Effector memory CD4-positive, alpha-beta T cell (primary cell): Measurements from ENCODE around the gene EIF2A.
"Not testable (repeated sequence)": the region's sequence is repeated elsewhere in the genome, so short reads cannot be mapped to it uniquely, and the experiment has no call there.

Experiments used
- DNase-seq, 3 donors: peaks; one replicate each; pipeline ENCODE4 v3.0.0-alpha.2; 2020
- H3K27ac ChIP-seq: 2 replicates; pipeline ENCODE4 v1.7.0; 2013; ENCODE audit warnings: mild to moderate bottlenecking, low read length, moderate library complexity; ENCODE audit not compliant: insufficient read depth, poor library complexity, severe bottlenecking
- H3K27me3 ChIP-seq: replicated peaks from 2 replicates; pipeline ENCODE4 v1.7.0; 2013; ENCODE audit warnings: mild to moderate bottlenecking, low read length; ENCODE audit not compliant: insufficient read depth, control insufficient read depth, poor library complexity, severe bottlenecking
- H3K36me3 ChIP-seq: 2 replicates; pipeline ENCODE4 v1.7.0; 2013; ENCODE audit warnings: mild to moderate bottlenecking, low read length, moderate library complexity; ENCODE audit not compliant: control insufficient read depth, insufficient read depth
- H3K4me1 ChIP-seq: 2 replicates; pipeline ENCODE4 v1.7.0; 2013; ENCODE audit warnings: low read length, mild to moderate bottlenecking; ENCODE audit not compliant: control insufficient read depth, insufficient read depth, poor library complexity, severe bottlenecking
- H3K4me3 ChIP-seq: 2 replicates; pipeline ENCODE4 v1.7.0; 2013; ENCODE audit warnings: low read length, low read depth, mild to moderate bottlenecking; ENCODE audit not compliant: insufficient read depth, poor library complexity, severe bottlenecking
- H3K9me3 ChIP-seq: 2 replicates; pipeline ENCODE4 v1.7.0; 2013; ENCODE audit warnings: mild to moderate bottlenecking, low read length, moderate library complexity; ENCODE audit not compliant: control insufficient read depth

Gene EIF2A

DNA sequence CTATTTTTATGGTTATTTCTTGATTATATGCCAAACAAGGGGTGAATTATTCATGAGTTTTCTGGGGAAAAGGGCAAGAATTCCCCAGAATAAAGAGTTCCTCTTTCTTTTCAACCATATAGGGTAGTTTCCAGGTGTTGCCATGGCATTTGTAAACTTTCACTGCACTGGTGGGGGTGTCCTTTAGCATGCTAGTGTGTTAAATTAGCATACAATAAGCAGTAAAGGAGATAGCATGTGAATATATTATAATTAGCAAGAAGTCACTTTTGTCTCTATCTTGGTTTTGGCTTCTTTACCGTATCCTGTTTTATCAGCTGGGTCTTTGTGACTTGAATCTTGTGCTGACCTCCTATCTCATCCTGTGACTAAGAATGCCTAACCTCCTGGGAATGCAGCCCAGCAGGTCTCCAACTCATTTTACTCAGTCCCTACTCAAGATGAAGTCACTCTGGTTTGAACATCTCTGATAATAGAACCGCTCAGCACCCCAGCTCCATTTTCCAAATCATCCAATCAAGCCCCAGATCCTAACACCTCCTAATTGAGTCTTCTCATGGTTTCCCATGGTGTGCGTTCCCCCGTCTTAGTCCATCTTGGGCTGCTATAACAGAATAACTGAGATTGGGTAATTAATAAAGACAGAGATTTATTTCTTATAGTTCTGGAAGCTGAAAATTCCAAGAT, 53.2 kb downstream of the EIF2A start:
- no peak for DNase-seq
- no peaks in the 10 kb centered on the region for H3K36me3 ChIP-seq
- H3K9me3 ChIP-seq, result no peaks in the 10 kb centered on the region
- no peaks in the 10 kb centered on the region for H3K27me3 ChIP-seq
- no peak overlapping the region for H3K27ac ChIP-seq
- no peak overlapping the region for H3K4me3 ChIP-seq
- H3K4me1 ChIP-seq, result peaks cover 11% of the 10 kb centered on the region

DNA sequence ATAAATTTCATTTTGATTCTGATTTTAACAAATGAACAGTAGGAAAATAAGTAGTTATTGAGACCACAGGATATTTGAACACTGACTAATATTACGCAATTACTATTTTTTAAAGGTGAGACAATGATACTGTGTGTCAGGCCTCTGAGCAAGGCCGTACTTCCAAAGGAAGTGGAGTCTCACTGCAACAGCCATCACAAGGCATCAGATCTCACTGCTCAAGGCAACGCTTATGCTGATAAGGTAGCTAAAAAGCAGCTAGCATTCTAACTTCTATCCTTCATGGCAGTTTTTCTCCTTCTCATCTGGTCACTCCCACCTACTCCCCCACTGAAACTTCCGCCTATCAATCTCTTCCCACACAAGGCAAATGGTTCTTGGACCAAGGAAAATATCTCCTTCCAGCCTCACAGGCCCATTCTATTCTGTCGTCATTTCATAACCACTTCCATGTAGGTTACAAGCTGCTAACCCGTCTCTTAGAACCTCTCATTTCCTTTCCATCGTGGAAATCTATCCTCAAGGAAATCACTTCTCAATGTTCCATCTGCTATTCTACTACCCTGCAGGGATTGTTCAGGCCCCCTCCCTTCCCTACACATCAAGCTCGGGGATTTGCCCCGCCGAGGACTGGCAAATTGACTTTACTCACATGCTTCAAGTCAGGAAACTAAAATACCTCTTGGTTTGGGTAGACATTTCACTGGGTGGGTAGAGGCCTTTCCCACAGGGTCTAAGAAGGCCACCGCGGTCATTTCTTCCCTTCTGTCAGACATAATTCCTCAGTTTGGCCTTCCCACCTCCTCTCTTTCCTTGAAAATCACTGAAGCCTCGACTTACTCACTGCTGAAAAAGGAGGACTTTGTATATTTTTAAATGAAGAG, 54.3 kb downstream of the EIF2A start:
- not testable (repeated sequence) for DNase-seq, H3K27ac ChIP-seq

DNA sequence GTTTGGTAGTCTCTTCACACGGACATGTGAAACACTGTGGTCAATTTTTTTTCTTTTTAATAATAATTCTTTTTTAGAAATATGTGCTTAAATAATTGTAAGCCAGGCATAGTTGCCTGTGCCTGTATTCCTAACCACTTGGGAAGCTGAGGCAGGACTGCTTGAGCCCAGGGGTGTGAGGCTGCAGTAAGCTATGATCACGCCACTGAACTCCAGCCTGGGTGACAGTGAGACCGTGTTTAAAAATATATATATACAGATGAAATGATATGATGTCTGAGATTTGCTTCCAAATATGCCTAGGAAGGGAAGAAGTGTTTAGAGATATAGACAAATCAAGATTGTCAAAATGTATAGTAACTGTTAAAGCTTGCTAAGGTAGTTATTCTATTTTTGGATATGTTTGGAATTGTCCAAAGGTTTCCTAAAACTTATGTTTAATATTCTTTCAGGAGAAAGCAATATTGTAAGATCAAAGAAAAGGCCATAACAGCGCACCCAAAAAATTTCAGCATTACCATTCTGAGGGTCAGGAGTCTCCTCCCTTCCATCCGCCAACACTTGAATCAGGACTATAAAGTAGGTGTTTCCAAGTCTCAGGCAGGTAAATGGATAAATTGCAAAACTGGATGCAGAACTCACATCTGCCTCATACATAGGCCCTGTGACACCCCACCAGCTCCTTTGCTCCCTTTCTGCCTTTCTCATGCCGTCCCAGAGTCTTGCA, 56.0 kb downstream of the EIF2A start:
- Histone ChIP-seq H3K4me1 (peaks cover 27% of the 10 kb centered on the region), H3K27me3 (no peaks in the 10 kb centered on the region), H3K9me3 (no peaks in the 10 kb centered on the region), H3K36me3 (peaks cover 7% of the 10 kb centered on the region), H3K4me3 (peak overlapping the region; percentile 71), H3K27ac (peak overlapping the region; percentile 98)
- no peak for DNase-seq

More for the DNA sequence above, 54.3 kb downstream of the EIF2A start:
- not testable (repeated sequence) for H3K9me3 ChIP-seq, H3K36me3 ChIP-seq, H3K27me3 ChIP-seq, H3K4me3 ChIP-seq
- H3K4me1 ChIP-seq, result peaks cover 15% of the 10 kb centered on the region

GRCh38 chr3:150603153-150603979, 56.8 kb downstream of the EIF2A start, which contains the start of gene SELENOT:
SELENOT (plus strand) TSS chr3:150603321; CDS start chr3:150603363, 42 bp downstream.
- Histone ChIP-seq H3K36me3 (peaks cover 8% of the 10 kb centered on the region), H3K9me3 (no peaks in the 10 kb centered on the region), H3K27ac (peak within 1 kb of the TSS; percentile 98), H3K4me3 (peak within 1 kb of the TSS; percentile 71), H3K4me1 (peaks cover 28% of the 10 kb centered on the region), H3K27me3 (no peaks in the 10 kb centered on the region)
- DNase-seq, result peak; percentile 92 to 94 (median 93)

DNA sequence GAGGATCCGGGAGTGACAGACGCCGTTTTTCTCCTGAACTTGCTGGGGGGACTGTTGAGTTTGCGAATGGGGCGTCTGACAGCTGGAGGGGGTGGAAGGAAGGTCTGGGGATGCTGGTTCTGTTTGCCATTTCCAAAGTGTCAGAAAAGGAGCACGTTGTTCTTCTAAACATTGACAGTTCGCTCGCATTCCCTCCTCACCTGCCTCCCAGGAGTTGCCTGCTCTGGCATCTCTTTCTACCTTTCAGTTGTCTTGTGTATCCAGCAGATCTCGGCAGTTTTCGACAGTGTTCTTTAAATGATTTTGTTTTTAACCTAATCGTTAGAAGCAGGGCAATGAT, 57.4 kb downstream of the EIF2A start:
- peak overlapping the region; percentile 71 for H3K4me3 ChIP-seq

GRCh38 chr3:150605998-150606641, 59.5 kb downstream of the EIF2A start:
- DNase-seq, result no peak
- no peaks in the 10 kb centered on the region for H3K27me3 ChIP-seq
- H3K9me3 ChIP-seq, result no peaks in the 10 kb centered on the region
- H3K4me1 ChIP-seq, result peaks cover 39% of the 10 kb centered on the region
- no peak overlapping the region for H3K27ac ChIP-seq
- H3K4me3 ChIP-seq, result no peak overlapping the region
- peaks cover 8% of the 10 kb centered on the region for H3K36me3 ChIP-seq

More for the DNA sequence above, 57.4 kb downstream of the EIF2A start:
- Histone ChIP-seq H3K9me3 (no peaks in the 10 kb centered on the region), H3K27me3 (no peaks in the 10 kb centered on the region), H3K4me1 (peaks cover 30% of the 10 kb centered on the region), H3K27ac (peak overlapping the region; percentile 98), H3K36me3 (peaks cover 8% of the 10 kb centered on the region)
- DNase-seq, result no peak

DNA sequence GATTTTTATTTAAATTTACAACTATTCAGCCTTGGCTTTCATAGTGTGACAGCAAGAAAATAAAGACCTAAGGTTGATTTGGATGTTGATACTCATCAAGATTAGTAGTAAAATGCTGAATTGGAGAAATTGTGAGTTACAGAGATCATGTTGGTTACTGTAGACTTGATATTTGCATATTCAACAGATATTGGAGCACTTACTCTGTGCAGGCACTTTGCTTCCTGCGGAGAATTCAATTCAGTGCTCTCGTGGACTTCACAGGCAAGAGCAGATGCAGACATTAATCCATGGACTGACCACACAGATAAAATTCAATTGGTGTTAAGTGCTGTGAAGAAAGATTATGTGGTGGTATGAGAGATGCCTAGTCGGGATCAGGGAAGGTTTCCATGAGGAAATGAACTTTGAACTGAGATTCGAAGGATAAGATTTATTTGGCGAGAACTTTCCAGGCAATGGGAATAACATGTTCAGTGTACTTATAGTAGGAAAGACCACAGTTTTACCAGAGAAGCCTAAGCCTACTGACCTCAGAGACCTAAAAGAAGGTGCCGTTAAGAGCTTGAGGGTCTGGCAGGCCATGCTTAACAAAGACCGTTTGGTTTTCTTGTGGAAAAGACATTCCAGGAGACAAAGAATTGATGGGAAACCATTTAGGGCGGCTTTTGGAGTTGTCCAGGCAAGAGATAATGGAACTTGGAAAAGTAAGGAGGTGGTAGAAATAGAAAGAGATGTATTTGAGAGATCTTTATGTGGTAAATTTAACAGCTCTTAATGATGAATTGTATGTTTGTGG, 60.9 kb downstream of the EIF2A start:
- Histone ChIP-seq H3K27ac (peak overlapping the region; percentile 31), H3K36me3 (peaks cover 8% of the 10 kb centered on the region), H3K27me3 (no peaks in the 10 kb centered on the region), H3K4me1 (peaks cover 37% of the 10 kb centered on the region), H3K4me3 (no peak overlapping the region), H3K9me3 (no peaks in the 10 kb centered on the region)
- no peak for DNase-seq

- Histone ChIP-seq H3K4me1 (peaks cover 28% of the 10 kb centered on the region), H3K36me3 (peaks cover 8% of the 10 kb centered on the region), H3K27ac (no peak overlapping the region), H3K4me3 (no peak overlapping the region), H3K9me3 (no peaks in the 10 kb centered on the region), H3K27me3 (no peaks in the 10 kb centered on the region)
- no peak for DNase-seq
Observed at GRCh38 chr3:150609988-150610387, 63.4 kb downstream of the EIF2A start.
